Liver (tissue), 9 donors: ENCODE results near the gene MAX. TPM values are rescaled to one million over a fixed set of nuclear protein-coding genes. Genes with fewer than 3 reads are reported as not detected.

ENCODE experiments used
- DNase-seq: peaks from one replicate; pipeline ENCODE4 v3.0.0-alpha.2; 2017; ENCODE audit warnings: low spot score
- H3K27ac ChIP-seq, 2 donors: one replicate each; pipeline ENCODE4 v1.7.0; 2013; ENCODE audit warnings: inconsistent platforms in 2 of 2, low read length in 2 of 2, control low read depth in 1 of 2, low read depth in 1 of 2, mild to moderate bottlenecking in 1 of 2
- H3K27me3 ChIP-seq, 4 donors: one replicate each; pipeline versions ENCODE4 v1.6.1 to v1.7.0; 2013; ENCODE audit warnings: low read length in 3 of 4, inconsistent platforms in 1 of 4, mild to moderate bottlenecking in 1 of 4, moderate library complexity in 1 of 4; ENCODE audit not compliant: control insufficient read depth in 4 of 4, insufficient read depth in 4 of 4
- H3K36me3 ChIP-seq, 4 donors: one replicate each; pipeline versions ENCODE4 v1.6.1 to v1.7.0; 2013; ENCODE audit warnings: low read length in 3 of 4, mild to moderate bottlenecking in 3 of 4, low read depth in 1 of 4, moderate library complexity in 1 of 4; ENCODE audit not compliant: control insufficient read depth in 4 of 4, insufficient read depth in 3 of 4
- H3K4me1 ChIP-seq, 4 donors: one replicate each; pipeline versions ENCODE4 v1.6.1 to v1.7.0; 2013; ENCODE audit warnings: low read length in 3 of 4, mild to moderate bottlenecking in 3 of 4, moderate library complexity in 1 of 4; ENCODE audit not compliant: control insufficient read depth in 4 of 4, insufficient read depth in 4 of 4
- H3K4me3 ChIP-seq, 3 donors: one replicate each; pipeline versions ENCODE4 v1.6.1 to v1.7.0; 2013; ENCODE audit warnings: low read length in 3 of 3, control low read depth in 1 of 3, low read depth in 1 of 3, mild to moderate bottlenecking in 1 of 3
- H3K9ac ChIP-seq, 2 donors: one replicate each; pipeline ENCODE4 v1.7.0; 2013; ENCODE audit warnings: low read length in 2 of 2, mild to moderate bottlenecking in 2 of 2, moderate library complexity in 2 of 2, control low read depth in 1 of 2, low read depth in 1 of 2
- H3K9me3 ChIP-seq, 4 donors: one replicate each; pipeline versions ENCODE4 v1.6.1 to v1.7.0; 2013; ENCODE audit warnings: low read length in 3 of 4; ENCODE audit not compliant: control insufficient read depth in 4 of 4
- ATF3 ChIP-seq: IDR thresholded peaks from 2 replicates; pipeline ENCODE4 v1.6.1; 2016; ENCODE audit warnings: antibody characterized with exemption
- EGR1 ChIP-seq, 2 donors: IDR thresholded peaks; 2 replicates each; pipeline ENCODE4 v1.6.1; 2016 to 2018; ENCODE audit warnings: antibody characterized with exemption in 2 of 2, low read depth in 2 of 2
- FOXA1 ChIP-seq: IDR thresholded peaks from 2 replicates; pipeline ENCODE4 v1.6.1; 2016; ENCODE audit warnings: antibody characterized with exemption
- FOXA2 ChIP-seq: IDR thresholded peaks from 2 replicates; pipeline ENCODE4 v1.6.1; 2016; ENCODE audit warnings: antibody characterized with exemption
- GABPA ChIP-seq, 2 donors: IDR thresholded peaks in 1 of 2; conservative IDR thresholded peaks in 1 of 2; 2 replicates each; pipeline ENCODE4 v1.6.1; 2016; ENCODE audit warnings: antibody characterized with exemption in 2 of 2, mild to moderate bottlenecking in 1 of 2, moderate library complexity in 1 of 2
- HNF4A ChIP-seq, 2 donors: conservative IDR thresholded peaks; 2 replicates each; pipeline ENCODE4 v1.6.1; 2016; ENCODE audit warnings: antibody characterized with exemption in 2 of 2, mild to moderate bottlenecking in 2 of 2
- HNF4G ChIP-seq: IDR thresholded peaks from 2 replicates; pipeline ENCODE4 v1.6.1; 2016; ENCODE audit warnings: antibody characterized with exemption
- JUND ChIP-seq, 2 donors: IDR thresholded peaks; 2 replicates each; pipeline ENCODE4 v1.6.1; 2016; ENCODE audit warnings: antibody characterized with exemption in 2 of 2
- NR2F2 ChIP-seq: IDR thresholded peaks from 2 replicates; pipeline ENCODE4 v1.6.1; 2016; ENCODE audit warnings: antibody characterized with exemption
- RAD21 ChIP-seq, 2 donors: IDR thresholded peaks; 2 replicates each; pipeline ENCODE4 v1.6.1; 2016; ENCODE audit warnings: antibody characterized with exemption in 2 of 2, mild to moderate bottlenecking in 2 of 2
- RXRA ChIP-seq, 2 donors: IDR thresholded peaks; 2 replicates each; pipeline ENCODE4 v1.6.1; 2017 to 2018; ENCODE audit warnings: antibody characterized with exemption in 2 of 2, mild to moderate bottlenecking in 1 of 2
- SP1 ChIP-seq: IDR thresholded peaks from 2 replicates; pipeline ENCODE4 v1.6.1; 2018; ENCODE audit warnings: antibody characterized with exemption, mild to moderate bottlenecking
- TAF1 ChIP-seq: conservative IDR thresholded peaks from 2 replicates; pipeline ENCODE4 v1.6.1; 2016; ENCODE audit warnings: antibody characterized with exemption, mild to moderate bottlenecking
- YY1 ChIP-seq: IDR thresholded peaks from 2 replicates; pipeline ENCODE4 v1.6.1; 2016; ENCODE audit warnings: antibody characterized with exemption, mild to moderate bottlenecking
- ZBTB33 ChIP-seq: IDR thresholded peaks from 2 replicates; pipeline ENCODE4 v1.6.1; 2016; ENCODE audit warnings: antibody characterized with exemption
- WGBS: extraction: QIAGEN DNeasy Blood & Tissue Kit; methylation state at CpG from one replicate; pipeline ENCODE4 v1.1.7; 2013; 5-methylcytosine and 5-hydroxymethylcytosine counted together
- polyA plus RNA-seq, 2 donors: library from polyadenylated mRNA; stranded (reverse) in 1 of 2; unstranded in 1 of 2; fragments of 200-250 nt in 1 of 2; fragments of >200 nt in 1 of 2; fragmentation: Nextera tagmentation in 1 of 2; extraction: Ambion mirVana in 1 of 2; gene quantifications; one replicate each; pipeline versions ENCODE4 v1.2.1 to v1.2.3, GENCODE V29; 2013 to 2015
- total RNA-seq, 2 donors: library from RNA; depleted of rRNA; stranded (reverse); fragments of >200 nt; gene quantifications; one replicate each; pipeline ENCODE4 v1.2.3, GENCODE V29; 2014
- TF ChIP-seq, protein P1 (sequence below): fragments of 150-350 bp; IDR thresholded peaks from 2 replicates; pipeline ENCODE4 v1.5.1; 2017; ENCODE audit warnings: improper control_type of control experiment, low read depth, low read length; ENCODE audit not compliant: missing input control
- TF ChIP-seq, protein P2 (sequence below): IDR thresholded peaks from 2 replicates; pipeline ENCODE4 v1.6.1; 2016; ENCODE audit warnings: antibody characterized with exemption, mild to moderate bottlenecking
- TF ChIP-seq, protein P3 (sequence below): IDR thresholded peaks from 2 replicates; pipeline ENCODE4 v1.6.1; 2016; ENCODE audit warnings: antibody characterized with exemption
- donor health status: healthy.
- donor health status: healthy.
- donor health status: healthy.
- donor health status: healthy.
- donor health status: healthy.

The MAX gene
- total and polyA plus RNA-seq, 4 donors, result 14.8 to 27.0 (median 16.9) TPM

DNA sequence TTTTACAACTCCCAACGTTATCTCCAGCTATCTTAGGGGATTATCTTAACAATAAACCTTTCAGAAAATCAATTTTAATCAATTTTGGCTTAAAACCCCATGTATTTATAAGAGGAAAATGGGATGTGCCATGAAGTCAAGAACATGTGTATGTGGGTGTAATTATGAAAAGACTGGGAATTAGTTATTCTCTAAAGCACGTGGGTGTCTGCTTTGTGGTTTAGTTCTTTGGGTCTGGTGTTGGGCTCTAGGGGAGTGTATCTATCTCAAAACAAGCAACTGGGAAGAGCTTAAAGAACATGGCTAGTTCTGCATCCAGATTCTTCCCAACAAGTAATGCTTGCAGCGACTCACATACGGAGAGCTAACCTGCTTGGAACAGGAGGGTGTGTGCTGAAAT lies 40.1 kb upstream of the MAX start:
- Histone ChIP-seq H3K4me1 (peaks cover 0 to 1% (median 0%) of the 10 kb centered on the region in 4 donors), H3K27ac (no peak overlapping the region), H3K4me3 (no peak overlapping the region), H3K36me3 (no peaks in the 10 kb centered on the region), H3K27me3 (peaks cover 0 to 6% (median 0%) of the 10 kb centered on the region in 4 donors), H3K9ac (no peak overlapping the region), H3K9me3 (no peaks in the 10 kb centered on the region)
- 75% methylated on average over 4 of the region's 4 CpGs for WGBS
- no peak for DNase-seq
- TF ChIP-seq ZBTB33 (no peak), RXRA (IDR thresholded peaks at IDR 0.05) (no peak), RAD21 (IDR thresholded peaks at IDR 0.05) (no peak), NR2F2 (no peak), HNF4G (no peak), ATF3 (no peak), TAF1 (no peak), JUND (IDR thresholded peaks at IDR 0.05) (no peak), YY1 (no peak), SP1 (no peak), HNF4A (conservative IDR thresholded peaks at IDR 0.05) (no peak), FOXA1 (no peak), FOXA2 (no peak), EGR1 (IDR thresholded peaks at IDR 0.05; ENCODE audit: low read depth in 2 of 2) (no peak), GABPA (IDR thresholded peaks at IDR 0.05 in 1 of 2, conservative IDR thresholded peaks at IDR 0.05 in 1 of 2) (no peak)
- TF ChIP-seq, protein P1, sequence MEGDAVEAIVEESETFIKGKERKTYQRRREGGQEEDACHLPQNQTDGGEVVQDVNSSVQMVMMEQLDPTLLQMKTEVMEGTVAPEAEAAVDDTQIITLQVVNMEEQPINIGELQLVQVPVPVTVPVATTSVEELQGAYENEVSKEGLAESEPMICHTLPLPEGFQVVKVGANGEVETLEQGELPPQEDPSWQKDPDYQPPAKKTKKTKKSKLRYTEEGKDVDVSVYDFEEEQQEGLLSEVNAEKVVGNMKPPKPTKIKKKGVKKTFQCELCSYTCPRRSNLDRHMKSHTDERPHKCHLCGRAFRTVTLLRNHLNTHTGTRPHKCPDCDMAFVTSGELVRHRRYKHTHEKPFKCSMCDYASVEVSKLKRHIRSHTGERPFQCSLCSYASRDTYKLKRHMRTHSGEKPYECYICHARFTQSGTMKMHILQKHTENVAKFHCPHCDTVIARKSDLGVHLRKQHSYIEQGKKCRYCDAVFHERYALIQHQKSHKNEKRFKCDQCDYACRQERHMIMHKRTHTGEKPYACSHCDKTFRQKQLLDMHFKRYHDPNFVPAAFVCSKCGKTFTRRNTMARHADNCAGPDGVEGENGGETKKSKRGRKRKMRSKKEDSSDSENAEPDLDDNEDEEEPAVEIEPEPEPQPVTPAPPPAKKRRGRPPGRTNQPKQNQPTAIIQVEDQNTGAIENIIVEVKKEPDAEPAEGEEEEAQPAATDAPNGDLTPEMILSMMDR, result no peak
- TF ChIP-seq, protein P2, sequence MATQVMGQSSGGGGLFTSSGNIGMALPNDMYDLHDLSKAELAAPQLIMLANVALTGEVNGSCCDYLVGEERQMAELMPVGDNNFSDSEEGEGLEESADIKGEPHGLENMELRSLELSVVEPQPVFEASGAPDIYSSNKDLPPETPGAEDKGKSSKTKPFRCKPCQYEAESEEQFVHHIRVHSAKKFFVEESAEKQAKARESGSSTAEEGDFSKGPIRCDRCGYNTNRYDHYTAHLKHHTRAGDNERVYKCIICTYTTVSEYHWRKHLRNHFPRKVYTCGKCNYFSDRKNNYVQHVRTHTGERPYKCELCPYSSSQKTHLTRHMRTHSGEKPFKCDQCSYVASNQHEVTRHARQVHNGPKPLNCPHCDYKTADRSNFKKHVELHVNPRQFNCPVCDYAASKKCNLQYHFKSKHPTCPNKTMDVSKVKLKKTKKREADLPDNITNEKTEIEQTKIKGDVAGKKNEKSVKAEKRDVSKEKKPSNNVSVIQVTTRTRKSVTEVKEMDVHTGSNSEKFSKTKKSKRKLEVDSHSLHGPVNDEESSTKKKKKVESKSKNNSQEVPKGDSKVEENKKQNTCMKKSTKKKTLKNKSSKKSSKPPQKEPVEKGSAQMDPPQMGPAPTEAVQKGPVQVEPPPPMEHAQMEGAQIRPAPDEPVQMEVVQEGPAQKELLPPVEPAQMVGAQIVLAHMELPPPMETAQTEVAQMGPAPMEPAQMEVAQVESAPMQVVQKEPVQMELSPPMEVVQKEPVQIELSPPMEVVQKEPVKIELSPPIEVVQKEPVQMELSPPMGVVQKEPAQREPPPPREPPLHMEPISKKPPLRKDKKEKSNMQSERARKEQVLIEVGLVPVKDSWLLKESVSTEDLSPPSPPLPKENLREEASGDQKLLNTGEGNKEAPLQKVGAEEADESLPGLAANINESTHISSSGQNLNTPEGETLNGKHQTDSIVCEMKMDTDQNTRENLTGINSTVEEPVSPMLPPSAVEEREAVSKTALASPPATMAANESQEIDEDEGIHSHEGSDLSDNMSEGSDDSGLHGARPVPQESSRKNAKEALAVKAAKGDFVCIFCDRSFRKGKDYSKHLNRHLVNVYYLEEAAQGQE, result no peak
- TF ChIP-seq, protein P3, sequence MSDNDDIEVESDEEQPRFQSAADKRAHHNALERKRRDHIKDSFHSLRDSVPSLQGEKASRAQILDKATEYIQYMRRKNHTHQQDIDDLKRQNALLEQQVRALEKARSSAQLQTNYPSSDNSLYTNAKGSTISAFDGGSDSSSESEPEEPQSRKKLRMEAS, result no peak
